ENCODE results near the gene TSPAN4.

The TSPAN4 gene

DNA sequence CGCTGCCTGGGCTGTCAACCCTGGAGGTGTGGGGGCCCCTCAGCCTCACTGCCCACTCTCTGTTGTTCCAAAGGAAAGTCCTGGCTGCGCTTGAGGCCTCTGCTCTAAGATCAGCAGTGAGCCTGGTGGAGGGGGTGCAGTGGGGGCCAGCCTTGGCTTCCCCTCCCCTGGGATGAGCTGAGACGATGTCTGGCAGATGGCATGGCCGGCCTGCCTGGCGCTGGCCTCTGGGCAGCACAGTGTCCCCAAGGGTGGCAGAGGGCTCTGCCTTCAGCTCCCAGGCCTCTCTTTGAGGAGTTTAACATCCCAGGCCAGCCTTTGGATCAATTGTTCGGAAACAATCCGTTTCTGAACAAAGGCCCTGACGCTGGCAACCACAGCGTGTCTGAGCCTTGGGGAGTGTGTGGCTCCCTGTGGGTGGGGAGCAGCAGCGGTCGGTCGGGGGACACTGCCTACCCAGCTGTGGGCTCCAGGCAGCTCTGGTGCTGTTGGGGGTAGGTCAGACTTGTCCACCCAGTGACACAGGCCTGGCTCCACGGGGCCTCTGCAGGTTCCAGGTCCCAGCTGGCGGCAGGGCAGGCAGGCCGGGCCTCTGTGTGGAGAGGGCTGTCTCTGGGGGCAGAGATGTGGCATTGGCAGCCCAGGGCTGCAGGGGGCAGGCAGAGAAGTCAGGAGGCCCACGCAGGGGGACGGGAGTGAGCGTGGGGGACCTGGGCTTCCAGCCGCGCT lies 12.1 kb downstream of the TSPAN4 start:
- no peaks in the 10 kb centered on the region for H3K9me3 ChIP-seq (ENCODE audit: control extremely low read depth in 1 of 5, control insufficient read depth in 4 of 5, insufficient read depth in 2 of 5, low read depth in 1 of 5, low read length in 4 of 5)
- no peak overlapping the region for H3K27ac ChIP-seq (ENCODE audit: insufficient read depth in 1 of 2, low read depth in 1 of 2, low read length in 2 of 2, poor library complexity in 1 of 2, severe bottlenecking in 2 of 2)
- 98% methylated on average over 14 of the region's 20 CpGs for WGBS (ENCODE audit: insufficient coverage)
- peaks cover 0 to 8% (median 6%) of the 10 kb centered on the region in 4 experiments for H3K4me1 ChIP-seq (ENCODE audit: control extremely low read depth in 1 of 4, control insufficient read depth in 4 of 4, insufficient read depth in 4 of 4, low read length in 3 of 4)
- H3K27me3 ChIP-seq (replicated peaks in 2 of 5; ENCODE audit: control insufficient read depth in 4 of 5, insufficient read depth in 5 of 5, low read length in 4 of 5), result peaks cover 0 to 2% (median 0%) of the 10 kb centered on the region in 5 experiments
- ChIA-PET CTCF (interaction anchor here (0.9 kb wide), 1 partner anchor 9 kb away, joined by 3 read pairs; no protein-coding TSS in a partner anchor), POLR2A (no interaction called here)
- DNase-seq, result no peak
- peaks cover 0 to 4% (median 0%) of the 10 kb centered on the region in 4 experiments for H3K36me3 ChIP-seq (ENCODE audit: control insufficient read depth in 4 of 4, insufficient read depth in 4 of 4, low read length in 3 of 4)
- no peak overlapping the region for H3K4me3 ChIP-seq (ENCODE audit: control insufficient read depth in 1 of 7, extremely low read depth in 1 of 7, insufficient read depth in 4 of 7, low read depth in 2 of 7, low read length in 6 of 7)

DNA sequence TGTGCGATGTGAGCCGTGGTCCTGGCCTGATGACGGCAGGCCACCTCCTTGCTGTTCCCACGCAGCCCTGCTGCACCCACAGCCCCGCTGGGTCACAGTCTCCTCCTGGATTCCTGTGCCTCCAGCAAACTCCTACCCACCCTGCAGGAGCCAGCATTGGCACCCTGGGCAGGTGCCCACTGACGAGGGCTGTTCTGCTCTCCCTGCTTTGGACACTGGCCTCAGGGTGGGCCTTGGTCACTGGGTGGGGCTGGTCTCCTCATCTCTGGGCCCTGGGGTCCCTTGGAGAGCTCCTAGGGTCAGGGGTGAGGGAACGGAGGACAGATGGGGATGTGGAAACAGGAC lies 12.7 kb downstream of the TSPAN4 start:
- ChIA-PET POLR2A (no interaction called here), CTCF (interaction anchor here (0.9 kb wide), 1 partner anchor 9 kb away, joined by 3 read pairs; no protein-coding TSS in a partner anchor)
- H3K27me3 ChIP-seq (replicated peaks in 2 of 5; ENCODE audit: control insufficient read depth in 4 of 5, insufficient read depth in 5 of 5, low read length in 4 of 5), result no peaks in the 10 kb centered on the region
- H3K27ac ChIP-seq (ENCODE audit: insufficient read depth in 1 of 2, low read depth in 1 of 2, low read length in 2 of 2, poor library complexity in 1 of 2, severe bottlenecking in 2 of 2), result no peak overlapping the region
- peaks cover 0 to 7% (median 4%) of the 10 kb centered on the region in 4 experiments for H3K4me1 ChIP-seq (ENCODE audit: control extremely low read depth in 1 of 4, control insufficient read depth in 4 of 4, insufficient read depth in 4 of 4, low read length in 3 of 4)
- H3K9me3 ChIP-seq (ENCODE audit: control extremely low read depth in 1 of 5, control insufficient read depth in 4 of 5, insufficient read depth in 2 of 5, low read depth in 1 of 5, low read length in 4 of 5), result no peaks in the 10 kb centered on the region
- peaks cover 0 to 4% (median 0%) of the 10 kb centered on the region in 4 experiments for H3K36me3 ChIP-seq (ENCODE audit: control insufficient read depth in 4 of 4, insufficient read depth in 4 of 4, low read length in 3 of 4)
- 94% methylated on average over 7 of the region's 7 CpGs for WGBS (ENCODE audit: insufficient coverage)
- no peak overlapping the region for H3K4me3 ChIP-seq (ENCODE audit: control insufficient read depth in 1 of 7, extremely low read depth in 1 of 7, insufficient read depth in 4 of 7, low read depth in 2 of 7, low read length in 6 of 7)
- no peak for DNase-seq

DNA sequence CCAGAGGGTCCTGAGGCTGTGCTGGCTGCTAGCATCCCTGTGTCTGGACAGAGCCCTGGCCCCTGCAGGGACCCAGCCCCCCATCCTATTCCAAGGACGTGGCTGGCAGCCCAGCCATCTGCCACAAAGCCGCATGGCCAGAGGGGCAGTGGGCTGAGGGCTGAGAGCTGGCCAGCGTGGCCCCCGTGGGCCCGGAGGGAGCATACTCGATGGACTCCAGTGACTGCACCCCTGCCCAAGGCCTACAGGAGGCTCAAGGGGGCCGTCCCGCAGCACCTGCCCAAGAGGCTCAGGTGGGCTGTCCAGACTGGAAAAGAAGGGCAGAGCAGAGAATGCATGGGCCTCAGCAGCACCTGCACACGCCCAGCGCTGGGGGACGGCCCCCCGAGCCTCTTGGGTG lies 13.1 kb downstream of the TSPAN4 start:
- Histone ChIP-seq H3K27me3 (replicated peaks in 2 of 5; ENCODE audit: control insufficient read depth in 4 of 5, insufficient read depth in 5 of 5, low read length in 4 of 5) (no peaks in the 10 kb centered on the region), H3K36me3 (ENCODE audit: control insufficient read depth in 4 of 4, insufficient read depth in 4 of 4, low read length in 3 of 4) (peaks cover 0 to 4% (median 0%) of the 10 kb centered on the region in 4 experiments), H3K4me3 (ENCODE audit: control insufficient read depth in 1 of 7, extremely low read depth in 1 of 7, insufficient read depth in 4 of 7, low read depth in 2 of 7, low read length in 6 of 7) (no peak overlapping the region), H3K4me1 (ENCODE audit: control extremely low read depth in 1 of 4, control insufficient read depth in 4 of 4, insufficient read depth in 4 of 4, low read length in 3 of 4) (peaks cover 0 to 7% (median 4%) of the 10 kb centered on the region in 4 experiments), H3K27ac (ENCODE audit: insufficient read depth in 1 of 2, low read depth in 1 of 2, low read length in 2 of 2, poor library complexity in 1 of 2, severe bottlenecking in 2 of 2) (no peak overlapping the region), H3K9me3 (ENCODE audit: control extremely low read depth in 1 of 5, control insufficient read depth in 4 of 5, insufficient read depth in 2 of 5, low read depth in 1 of 5, low read length in 4 of 5) (no peaks in the 10 kb centered on the region)
- ChIA-PET POLR2A (no interaction called here), CTCF (interaction anchor here (0.9 to 2.2 kb wide), 3 partner anchors 8 to 73 kb away, joined by 3 to 6 read pairs (median 6); no protein-coding TSS in a partner anchor)
- no peak for DNase-seq
- WGBS (ENCODE audit: insufficient coverage), result 94% methylated on average over 11 of the region's 12 CpGs

DNA sequence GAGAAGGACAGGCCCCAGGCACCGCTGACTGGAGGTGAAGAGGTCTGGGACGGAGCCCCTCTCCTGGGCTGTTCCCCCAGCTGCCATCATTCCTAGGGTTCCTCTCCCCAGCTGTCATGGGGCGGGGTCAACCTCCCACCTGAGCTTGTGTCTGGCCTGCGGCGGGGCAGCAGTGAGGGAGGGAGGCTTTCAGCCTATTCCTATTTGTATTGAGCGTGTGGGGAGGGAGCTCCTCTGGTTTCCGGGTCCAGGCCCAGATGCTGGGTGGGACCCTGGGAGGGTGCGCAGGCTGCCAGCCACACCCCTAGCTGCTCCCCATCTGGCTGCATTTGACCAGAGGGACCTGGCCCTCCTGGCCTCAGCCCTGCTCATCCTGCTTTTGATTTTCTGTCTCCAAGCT lies 13.7 kb downstream of the TSPAN4 start:
- Histone ChIP-seq H3K4me3 (ENCODE audit: control insufficient read depth in 1 of 7, extremely low read depth in 1 of 7, insufficient read depth in 4 of 7, low read depth in 2 of 7, low read length in 6 of 7) (no peak overlapping the region), H3K27ac (ENCODE audit: insufficient read depth in 1 of 2, low read depth in 1 of 2, low read length in 2 of 2, poor library complexity in 1 of 2, severe bottlenecking in 2 of 2) (no peak overlapping the region), H3K36me3 (ENCODE audit: control insufficient read depth in 4 of 4, insufficient read depth in 4 of 4, low read length in 3 of 4) (peaks cover 0 to 4% (median 0%) of the 10 kb centered on the region in 4 experiments), H3K4me1 (ENCODE audit: control extremely low read depth in 1 of 4, control insufficient read depth in 4 of 4, insufficient read depth in 4 of 4, low read length in 3 of 4) (peaks cover 0 to 7% (median 4%) of the 10 kb centered on the region in 4 experiments), H3K9me3 (ENCODE audit: control extremely low read depth in 1 of 5, control insufficient read depth in 4 of 5, insufficient read depth in 2 of 5, low read depth in 1 of 5, low read length in 4 of 5) (no peaks in the 10 kb centered on the region), H3K27me3 (replicated peaks in 2 of 5; ENCODE audit: control insufficient read depth in 4 of 5, insufficient read depth in 5 of 5, low read length in 4 of 5) (no peaks in the 10 kb centered on the region)
- WGBS (ENCODE audit: insufficient coverage), result 100% methylated on average over 5 of the region's 8 CpGs
- POLR2A ChIA-PET, result no interaction called here
- no peak for DNase-seq
- CTCF ChIA-PET, result interaction anchor here (1.5 to 2.2 kb wide), 2 partner anchors 9 to 72 kb away, joined by 6 read pairs; no protein-coding TSS in a partner anchor

DNA sequence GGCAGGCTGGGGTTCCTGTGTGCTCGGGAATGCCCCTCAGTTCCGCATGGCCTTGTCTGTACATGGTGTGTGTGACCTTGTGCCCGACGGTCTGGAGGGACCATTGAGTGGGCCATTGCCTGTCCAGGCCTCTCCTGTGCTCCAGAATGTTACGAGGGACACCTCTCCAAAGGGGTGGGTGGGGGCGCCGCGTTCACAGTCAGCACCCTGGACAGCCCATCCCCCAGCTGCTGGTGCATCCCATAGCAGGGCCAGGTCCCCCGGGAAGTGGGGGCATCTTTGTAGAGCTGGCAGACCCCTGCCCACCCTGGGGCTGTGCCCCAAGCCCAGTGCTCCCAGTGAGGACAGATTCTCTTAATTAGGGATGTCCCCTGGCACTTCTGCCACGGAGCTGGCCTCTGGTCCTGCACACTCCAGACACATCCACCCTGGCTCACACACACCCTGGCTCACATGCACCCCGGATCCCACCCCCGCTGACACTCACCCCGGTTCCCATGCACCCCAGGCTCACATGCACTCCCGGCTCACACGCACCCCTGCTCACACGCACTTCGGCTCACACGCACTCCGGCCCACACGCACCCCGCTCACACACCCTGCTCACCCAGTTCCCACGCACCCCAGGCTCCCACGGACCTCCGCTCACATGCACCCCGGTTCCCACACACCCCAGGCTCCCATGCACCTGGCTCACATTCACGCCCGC lies 15.6 kb downstream of the TSPAN4 start:
- H3K9me3 ChIP-seq (ENCODE audit: control extremely low read depth in 1 of 5, control insufficient read depth in 4 of 5, insufficient read depth in 2 of 5, low read depth in 1 of 5, low read length in 4 of 5), result no peaks in the 10 kb centered on the region
- no peak overlapping the region for H3K4me3 ChIP-seq (ENCODE audit: control insufficient read depth in 1 of 7, extremely low read depth in 1 of 7, insufficient read depth in 4 of 7, low read depth in 2 of 7, low read length in 6 of 7)
- DNase-seq, result no peak
- ChIA-PET POLR2A (no interaction called here), CTCF (interaction anchor here (2.2 kb wide), 1 partner anchor 10 kb away, joined by 6 read pairs; no protein-coding TSS in a partner anchor)
- peaks cover 0 to 4% (median 0%) of the 10 kb centered on the region in 4 experiments for H3K36me3 ChIP-seq (ENCODE audit: control insufficient read depth in 4 of 4, insufficient read depth in 4 of 4, low read length in 3 of 4)
- no peak overlapping the region for H3K27ac ChIP-seq (ENCODE audit: insufficient read depth in 1 of 2, low read depth in 1 of 2, low read length in 2 of 2, poor library complexity in 1 of 2, severe bottlenecking in 2 of 2)
- 91% methylated on average over 20 of the region's 27 CpGs for WGBS (ENCODE audit: insufficient coverage)
- no peaks in the 10 kb centered on the region for H3K27me3 ChIP-seq (replicated peaks in 2 of 5; ENCODE audit: control insufficient read depth in 4 of 5, insufficient read depth in 5 of 5, low read length in 4 of 5)
- H3K4me1 ChIP-seq (ENCODE audit: control extremely low read depth in 1 of 4, control insufficient read depth in 4 of 4, insufficient read depth in 4 of 4, low read length in 3 of 4), result peaks cover 0 to 7% (median 4%) of the 10 kb centered on the region in 4 experiments

DNA sequence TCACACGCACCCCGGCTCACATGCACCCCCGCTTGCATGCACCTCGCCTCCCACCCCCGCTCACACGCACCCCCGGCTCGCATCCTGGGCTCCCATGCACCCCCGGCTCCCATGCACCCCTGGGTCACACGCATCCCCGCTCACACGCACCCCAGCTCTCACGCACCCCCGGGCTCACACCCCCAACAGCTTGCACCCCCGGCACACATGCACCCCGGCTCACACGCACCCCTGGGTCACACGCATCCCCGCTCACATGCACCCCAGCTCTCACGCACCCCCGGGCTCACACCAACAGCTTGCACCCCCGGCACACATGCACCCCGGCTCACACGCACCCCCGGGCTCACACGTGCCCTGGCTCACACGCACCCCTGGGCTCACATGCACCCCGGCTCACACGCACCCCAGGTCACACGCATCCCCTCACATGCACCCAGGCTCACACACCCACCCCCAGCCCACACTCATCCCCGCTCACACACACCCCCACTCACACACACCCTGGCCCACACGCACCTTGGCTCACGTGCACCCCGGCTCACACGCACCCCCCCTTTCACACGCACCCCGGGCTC lies 16.2 kb downstream of the TSPAN4 start:
- 99% methylated on average over 19 of the region's 37 CpGs for WGBS (ENCODE audit: insufficient coverage)
- no peaks in the 10 kb centered on the region for H3K27me3 ChIP-seq (replicated peaks in 2 of 5; ENCODE audit: control insufficient read depth in 4 of 5, insufficient read depth in 5 of 5, low read length in 4 of 5)
- no peak for DNase-seq
- CTCF ChIA-PET, result interaction anchor here (1.0 kb wide), 1 partner anchor 10 kb away, joined by 4 read pairs; no protein-coding TSS in a partner anchor
- no peaks in the 10 kb centered on the region for H3K9me3 ChIP-seq (ENCODE audit: control extremely low read depth in 1 of 5, control insufficient read depth in 4 of 5, insufficient read depth in 2 of 5, low read depth in 1 of 5, low read length in 4 of 5)
- peaks cover 0 to 7% (median 4%) of the 10 kb centered on the region in 4 experiments for H3K4me1 ChIP-seq (ENCODE audit: control extremely low read depth in 1 of 4, control insufficient read depth in 4 of 4, insufficient read depth in 4 of 4, low read length in 3 of 4)
- no peak overlapping the region for H3K27ac ChIP-seq (ENCODE audit: insufficient read depth in 1 of 2, low read depth in 1 of 2, low read length in 2 of 2, poor library complexity in 1 of 2, severe bottlenecking in 2 of 2)
- POLR2A ChIA-PET, result interaction anchor here (1.0 kb wide), 1 partner anchor 12 kb away, joined by 3 read pairs; no protein-coding TSS in a partner anchor
- H3K4me3 ChIP-seq (ENCODE audit: control insufficient read depth in 1 of 7, extremely low read depth in 1 of 7, insufficient read depth in 4 of 7, low read depth in 2 of 7, low read length in 6 of 7), result no peak overlapping the region
- H3K36me3 ChIP-seq (ENCODE audit: control insufficient read depth in 4 of 4, insufficient read depth in 4 of 4, low read length in 3 of 4), result peaks cover 0 to 4% (median 0%) of the 10 kb centered on the region in 4 experiments
